ENCODE data around the gene VGLL4. TPM values are rescaled to one million over a fixed set of nuclear protein-coding genes. Genes with fewer than 3 reads are reported as not detected.

VGLL4 gene
- total RNA-seq, 2 experiments from 2014 or later, result 34.2 to 35.5 TPM

- H3K27ac Mint-ChIP-seq, result no peak overlapping the region
- H3K4me3 Mint-ChIP-seq, result no peak overlapping the region
- CTCF ChIA-PET, result no interaction called here
- peaks cover 62% of the 10 kb centered on the region for H3K4me1 Mint-ChIP-seq
- no peak for DNase-seq
- POLR2A ChIA-PET, result no interaction called here
- H3K36me3 Mint-ChIP-seq (ENCODE audit: low read depth), result peaks cover 28% of the 10 kb centered on the region
- no peaks in the 10 kb centered on the region for H3K27me3 Mint-ChIP-seq
- H3K9me3 Mint-ChIP-seq, result peaks cover 5% of the 10 kb centered on the region
Measured at GRCh38 chr3:11619946-11620652, 23.6 kb downstream of the VGLL4 start.

DNA sequence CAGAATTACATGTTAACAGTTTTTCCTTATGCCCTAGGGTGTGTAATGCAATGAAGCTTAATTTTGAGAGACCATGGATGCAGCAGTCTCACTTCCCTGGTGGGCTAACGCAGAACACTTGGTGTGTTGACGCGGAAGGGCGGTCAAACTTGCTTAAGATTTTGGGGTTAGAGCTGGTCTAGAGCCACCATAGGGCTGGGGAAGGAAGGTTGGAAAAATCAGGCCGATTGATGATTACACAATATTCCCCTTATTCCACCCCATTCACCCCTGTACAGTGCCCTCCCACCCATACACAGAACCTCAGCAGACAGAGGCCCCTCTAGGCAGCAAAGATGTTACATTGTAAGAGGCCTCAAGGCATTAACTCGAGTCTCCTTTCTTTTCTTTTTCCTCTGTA, 24.3 kb downstream of the VGLL4 start:
- no peak overlapping the region for H3K4me3 Mint-ChIP-seq
- H3K27me3 Mint-ChIP-seq, result no peaks in the 10 kb centered on the region
- H3K27ac Mint-ChIP-seq, result no peak overlapping the region
- peaks cover 27% of the 10 kb centered on the region for H3K36me3 Mint-ChIP-seq (ENCODE audit: low read depth)
- DNase-seq, result no peak
- CTCF ChIA-PET, result interaction anchor here (0.9 kb wide), 1 partner anchor 8 kb away, joined by 3 read pairs; no protein-coding TSS in a partner anchor
- peaks cover 56% of the 10 kb centered on the region for H3K4me1 Mint-ChIP-seq
- H3K9me3 Mint-ChIP-seq, result peaks cover 5% of the 10 kb centered on the region
- POLR2A ChIA-PET, result no interaction called here

DNA sequence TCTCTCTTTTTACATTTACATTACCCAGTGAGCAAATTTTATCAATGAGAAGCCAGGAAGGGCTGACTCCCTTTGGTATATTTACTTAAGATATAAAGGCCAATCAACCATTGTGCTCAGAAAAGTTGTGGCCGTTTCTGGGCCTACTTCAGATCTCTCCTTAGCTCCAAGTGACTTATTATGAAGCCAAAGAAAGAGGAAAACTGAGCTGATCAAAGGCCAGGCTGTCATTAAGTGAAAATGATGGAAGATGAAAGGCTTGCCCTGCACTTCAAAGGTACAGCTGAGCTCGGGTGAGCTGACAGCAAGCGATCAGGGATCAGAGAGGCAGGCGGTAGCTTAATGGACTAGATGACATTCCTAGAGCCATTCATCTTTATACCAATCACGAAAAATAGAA, 24.8 kb downstream of the VGLL4 start:
- ChIA-PET CTCF (interaction anchor here (0.7 to 1.8 kb wide), 3 partner anchors 8 to 13 kb away, joined by 3 to 6 read pairs (median 3); no protein-coding TSS in a partner anchor), POLR2A (no interaction called here)
- Mint-ChIP-seq H3K9me3 (peaks cover 2% of the 10 kb centered on the region), H3K27ac (no peak overlapping the region), H3K27me3 (no peaks in the 10 kb centered on the region), H3K4me3 (no peak overlapping the region), H3K36me3 (ENCODE audit: low read depth) (peaks cover 22% of the 10 kb centered on the region), H3K4me1 (peaks cover 51% of the 10 kb centered on the region)
- DNase-seq, result no peak

GRCh38 chr3:11616551-11616950, 27.2 kb downstream of the VGLL4 start:
- CTCF ChIA-PET, result interaction anchor here (1.0 to 1.8 kb wide), 2 partner anchors 10 to 75 kb away, joined by 3 to 6 read pairs; no protein-coding TSS in a partner anchor

GRCh38 chr3:11613851-11614487, 29.7 kb downstream of the VGLL4 start:
- no peak for DNase-seq
- Mint-ChIP-seq H3K4me3 (no peak overlapping the region), H3K9me3 (no peaks in the 10 kb centered on the region), H3K36me3 (ENCODE audit: low read depth) (peaks cover 7% of the 10 kb centered on the region), H3K27me3 (no peaks in the 10 kb centered on the region), H3K27ac (no peak overlapping the region), H3K4me1 (peaks cover 19% of the 10 kb centered on the region)
- POLR2A ChIA-PET, result no interaction called here
- CTCF ChIA-PET, result no interaction called here

More at GRCh38 chr3:11616551-11616950, 27.2 kb downstream of the VGLL4 start:
- no peak overlapping the region for H3K27ac Mint-ChIP-seq
- H3K36me3 Mint-ChIP-seq (ENCODE audit: low read depth), result peaks cover 8% of the 10 kb centered on the region
- H3K4me3 Mint-ChIP-seq, result no peak overlapping the region
- H3K27me3 Mint-ChIP-seq, result no peaks in the 10 kb centered on the region
- peaks cover 36% of the 10 kb centered on the region for H3K4me1 Mint-ChIP-seq
- no peak for DNase-seq
- POLR2A ChIA-PET, result no interaction called here
- no peaks in the 10 kb centered on the region for H3K9me3 Mint-ChIP-seq

DNA sequence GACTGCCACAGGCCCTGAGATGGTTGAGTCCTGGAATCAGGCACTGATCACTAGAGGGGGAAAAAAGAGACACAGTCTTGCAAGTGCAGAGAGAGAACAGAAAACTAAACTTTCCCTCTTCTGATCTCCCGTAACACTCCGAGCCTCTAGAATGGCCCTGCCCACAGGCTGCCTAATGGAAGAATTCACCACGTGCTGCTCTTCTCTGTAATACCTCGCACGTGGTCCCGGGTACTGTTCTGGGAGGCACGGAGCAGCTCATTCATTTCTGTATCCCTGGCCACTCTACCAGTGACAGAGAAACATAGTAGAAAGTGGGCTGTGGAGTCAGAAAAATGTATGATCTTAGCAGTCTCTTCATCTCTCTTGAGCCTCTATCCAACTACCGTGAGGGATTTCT, 30.4 kb downstream of the VGLL4 start:
- no peak for DNase-seq
- Mint-ChIP-seq H3K9me3 (no peaks in the 10 kb centered on the region), H3K36me3 (ENCODE audit: low read depth) (peaks cover 7% of the 10 kb centered on the region), H3K27me3 (no peaks in the 10 kb centered on the region), H3K4me1 (peaks cover 17% of the 10 kb centered on the region), H3K27ac (no peak overlapping the region), H3K4me3 (no peak overlapping the region)
- POLR2A ChIA-PET, result no interaction called here
- CTCF ChIA-PET, result no interaction called here

DNA sequence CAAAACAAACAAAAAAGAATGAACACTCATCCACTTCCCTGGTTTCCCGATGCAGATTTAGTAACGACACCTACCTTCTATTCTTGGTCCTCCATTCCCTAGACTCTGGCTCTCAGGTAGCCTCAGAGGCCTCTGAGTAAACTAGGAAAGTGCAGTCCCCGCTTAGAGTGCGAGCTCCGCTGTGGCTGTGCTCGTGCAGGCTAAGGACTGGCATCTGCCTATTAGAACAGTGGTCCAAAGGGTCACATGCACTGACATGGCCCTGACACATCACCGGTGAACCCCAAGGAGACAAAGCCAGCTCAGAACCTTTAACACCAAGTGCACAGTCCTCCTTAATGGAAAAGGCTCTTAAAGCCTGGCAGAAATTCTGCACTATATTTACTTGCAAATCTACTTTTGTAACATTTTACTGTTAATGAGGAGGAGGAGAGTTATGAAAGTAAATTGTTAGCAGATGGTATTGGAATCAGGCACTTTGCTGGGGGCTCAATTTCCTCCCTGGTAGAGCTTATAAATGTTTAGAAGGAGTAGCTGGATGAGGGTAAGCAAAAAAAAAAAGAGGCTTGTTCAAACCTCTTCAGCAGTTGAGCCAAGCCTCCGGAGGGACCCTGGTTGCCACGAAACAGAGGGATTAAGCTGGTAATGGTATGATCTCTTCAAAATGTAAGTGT, 31.1 kb downstream of the VGLL4 start:
- no peak for DNase-seq
- H3K27me3 Mint-ChIP-seq, result no peaks in the 10 kb centered on the region
- H3K9me3 Mint-ChIP-seq, result no peaks in the 10 kb centered on the region
- H3K27ac Mint-ChIP-seq, result no peak overlapping the region
- H3K4me1 Mint-ChIP-seq, result peaks cover 18% of the 10 kb centered on the region
- no peak overlapping the region for H3K4me3 Mint-ChIP-seq
- CTCF ChIA-PET, result interaction anchor here (0.6 to 1.0 kb wide), 2 partner anchors 11 to 26 kb away, joined by 3 read pairs; no protein-coding TSS in a partner anchor
- POLR2A ChIA-PET, result no interaction called here
- H3K36me3 Mint-ChIP-seq (ENCODE audit: low read depth), result peaks cover 7% of the 10 kb centered on the region

DNA sequence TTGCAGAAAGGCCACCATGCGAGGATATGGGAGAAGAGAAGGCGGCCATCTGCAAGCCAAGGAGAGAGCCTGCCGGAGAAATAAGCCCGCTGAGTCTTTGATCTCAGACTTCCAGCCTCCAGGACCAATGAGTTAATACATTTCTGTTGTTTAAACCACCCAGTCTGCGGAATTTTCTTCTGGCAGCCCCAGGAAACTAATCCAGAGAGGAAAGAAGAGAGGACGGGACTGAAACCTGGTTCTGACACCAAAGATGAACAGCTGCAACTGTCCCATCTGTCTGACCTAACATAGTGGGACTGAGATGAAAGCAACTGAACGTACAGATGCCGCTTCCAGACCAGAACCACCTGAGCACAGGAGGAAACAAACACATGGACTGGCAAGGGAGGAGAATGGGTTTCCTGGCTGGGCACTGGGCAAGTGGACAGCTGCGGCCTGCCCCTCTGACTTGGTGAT, 32.3 kb downstream of the VGLL4 start:
- Mint-ChIP-seq H3K27me3 (no peaks in the 10 kb centered on the region), H3K4me3 (no peak overlapping the region), H3K27ac (no peak overlapping the region), H3K36me3 (ENCODE audit: low read depth) (peaks cover 12% of the 10 kb centered on the region), H3K4me1 (peaks cover 19% of the 10 kb centered on the region), H3K9me3 (no peaks in the 10 kb centered on the region)
- DNase-seq, result no peak
- POLR2A ChIA-PET, result no interaction called here
- CTCF ChIA-PET, result interaction anchor here (0.7 kb wide), 1 partner anchor 8 kb away, joined by 3 read pairs; no protein-coding TSS in a partner anchor

DNA sequence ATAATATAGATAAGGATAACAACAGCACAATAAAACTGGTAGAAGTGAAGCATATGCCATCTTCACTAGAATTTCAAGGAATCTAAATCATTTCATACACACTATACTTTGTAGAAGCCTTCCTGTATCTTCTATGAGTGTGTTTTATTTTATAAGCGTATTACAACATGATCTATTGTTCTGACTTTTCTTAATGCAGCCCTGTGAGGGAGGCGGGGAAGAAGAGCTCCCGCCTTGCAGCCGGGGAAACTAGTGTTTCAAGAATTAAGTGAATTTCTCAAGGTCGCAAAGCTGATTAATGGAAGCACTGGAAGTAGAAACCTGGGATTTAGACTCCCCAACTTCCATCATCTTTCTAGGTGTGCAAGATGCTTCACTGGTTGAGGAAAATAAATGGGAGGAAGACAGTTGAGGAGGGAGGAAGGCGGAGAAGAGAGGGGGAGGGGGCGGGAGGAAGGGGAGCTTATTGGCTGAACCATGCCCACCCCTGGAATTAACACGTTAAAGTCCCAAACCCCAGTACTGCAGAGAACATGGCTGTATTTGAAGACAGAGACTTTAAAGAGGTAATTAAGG, 32.9 kb downstream of the VGLL4 start:
- Mint-ChIP-seq H3K27me3 (no peaks in the 10 kb centered on the region), H3K36me3 (ENCODE audit: low read depth) (peaks cover 18% of the 10 kb centered on the region), H3K4me1 (peaks cover 19% of the 10 kb centered on the region), H3K4me3 (no peak overlapping the region), H3K27ac (no peak overlapping the region), H3K9me3 (no peaks in the 10 kb centered on the region)
- ChIA-PET POLR2A (no interaction called here), CTCF (interaction anchor here (0.7 kb wide), 2 partner anchors 8 kb away, joined by 3 read pairs; no protein-coding TSS in a partner anchor)
- DNase-seq, result no peak

- Mint-ChIP-seq H3K36me3 (ENCODE audit: low read depth) (peaks cover 20% of the 10 kb centered on the region), H3K4me1 (peaks cover 23% of the 10 kb centered on the region), H3K4me3 (no peak overlapping the region), H3K9me3 (no peaks in the 10 kb centered on the region), H3K27me3 (no peaks in the 10 kb centered on the region), H3K27ac (no peak overlapping the region)
- ChIA-PET CTCF (interaction anchor here (0.7 kb wide), 1 partner anchor 8 kb away, joined by 3 read pairs; no protein-coding TSS in a partner anchor), POLR2A (no interaction called here)
- no peak for DNase-seq
Measured at GRCh38 chr3:11610044-11610671, 33.6 kb downstream of the VGLL4 start.

GRCh38 chr3:11609481-11609880, 34.2 kb downstream of the VGLL4 start:
- Mint-ChIP-seq H3K27ac (no peak overlapping the region), H3K4me1 (peaks cover 23% of the 10 kb centered on the region)
- POLR2A ChIA-PET, result no interaction called here

DNA sequence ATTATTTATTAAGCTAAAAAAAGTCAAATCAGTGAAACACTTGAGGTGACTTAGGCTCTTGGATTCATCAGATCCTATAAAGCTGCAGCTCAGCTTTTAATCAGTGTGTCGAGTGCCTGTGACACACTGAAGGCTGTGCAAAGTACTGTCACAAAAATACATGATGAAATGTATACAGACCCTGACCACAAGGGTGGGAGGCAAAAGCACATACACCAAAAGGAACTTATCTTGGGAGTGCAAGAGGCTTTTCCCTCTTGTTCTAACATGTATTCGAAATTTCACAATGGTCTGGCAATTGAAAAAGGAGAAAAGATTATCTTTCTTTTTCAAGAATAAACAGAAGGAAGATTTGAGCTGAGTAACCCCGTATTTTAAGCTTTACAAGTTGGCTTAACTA, 35.9 kb downstream of the VGLL4 start:
- H3K9me3 Mint-ChIP-seq, result no peaks in the 10 kb centered on the region
- H3K27ac Mint-ChIP-seq, result no peak overlapping the region
- no peak for DNase-seq
- peaks cover 20% of the 10 kb centered on the region for H3K36me3 Mint-ChIP-seq (ENCODE audit: low read depth)
- no peaks in the 10 kb centered on the region for H3K27me3 Mint-ChIP-seq
- no peak overlapping the region for H3K4me3 Mint-ChIP-seq
- CTCF ChIA-PET, result no interaction called here
- peaks cover 23% of the 10 kb centered on the region for H3K4me1 Mint-ChIP-seq
- POLR2A ChIA-PET, result no interaction called here

More at GRCh38 chr3:11609481-11609880, 34.2 kb downstream of the VGLL4 start:
- H3K4me3 Mint-ChIP-seq, result no peak overlapping the region
- H3K27me3 Mint-ChIP-seq, result no peaks in the 10 kb centered on the region
- DNase-seq, result no peak
- H3K36me3 Mint-ChIP-seq (ENCODE audit: low read depth), result peaks cover 20% of the 10 kb centered on the region
- CTCF ChIA-PET, result no interaction called here
- H3K9me3 Mint-ChIP-seq, result no peaks in the 10 kb centered on the region

All from activated CD4-positive, alpha-beta T cell treated with anti-CD3 and anti-CD28 coated beads, Interleukin-2, amount 10 ng/mL, durations not matched to agents 7 days and 5 days (primary cell).